HG03442 (cell line): ENCODE measurements around the gene P2RY6.
A peak's percentile ranks its signal among the peaks of the same experiment; 100 is the strongest.

ENCODE experiments used
- ATAC-seq: cut with Tn5 transposase; IDR thresholded peaks from one replicate; pipeline ENCODE4 v1.9.1; 2021; ENCODE audit warnings: mild to moderate bottlenecking, moderate library complexity; ENCODE audit not compliant: unreplicated experiment

Gene P2RY6

DNA sequence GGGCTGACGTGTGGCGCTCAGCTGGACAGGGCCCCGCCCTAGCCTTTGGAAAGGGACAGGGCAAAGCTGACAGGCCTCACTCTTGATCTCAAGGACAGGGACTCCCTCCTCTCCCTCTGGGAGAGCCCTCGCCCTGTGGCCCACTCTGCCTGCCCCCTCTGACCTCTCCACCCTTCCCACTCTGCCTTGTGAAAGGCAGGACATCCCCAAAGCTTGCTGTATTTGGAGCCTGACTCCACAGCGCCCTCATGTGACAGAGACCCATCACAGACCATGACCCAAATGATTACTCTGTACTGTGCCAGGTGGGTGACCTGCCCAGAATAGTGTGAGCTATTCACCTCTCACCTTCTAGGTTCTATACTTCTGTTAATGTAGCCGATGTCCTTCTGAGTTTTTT lies 35.3 kb upstream of the P2RY6 start:
- ATAC-seq, result no peak

DNA sequence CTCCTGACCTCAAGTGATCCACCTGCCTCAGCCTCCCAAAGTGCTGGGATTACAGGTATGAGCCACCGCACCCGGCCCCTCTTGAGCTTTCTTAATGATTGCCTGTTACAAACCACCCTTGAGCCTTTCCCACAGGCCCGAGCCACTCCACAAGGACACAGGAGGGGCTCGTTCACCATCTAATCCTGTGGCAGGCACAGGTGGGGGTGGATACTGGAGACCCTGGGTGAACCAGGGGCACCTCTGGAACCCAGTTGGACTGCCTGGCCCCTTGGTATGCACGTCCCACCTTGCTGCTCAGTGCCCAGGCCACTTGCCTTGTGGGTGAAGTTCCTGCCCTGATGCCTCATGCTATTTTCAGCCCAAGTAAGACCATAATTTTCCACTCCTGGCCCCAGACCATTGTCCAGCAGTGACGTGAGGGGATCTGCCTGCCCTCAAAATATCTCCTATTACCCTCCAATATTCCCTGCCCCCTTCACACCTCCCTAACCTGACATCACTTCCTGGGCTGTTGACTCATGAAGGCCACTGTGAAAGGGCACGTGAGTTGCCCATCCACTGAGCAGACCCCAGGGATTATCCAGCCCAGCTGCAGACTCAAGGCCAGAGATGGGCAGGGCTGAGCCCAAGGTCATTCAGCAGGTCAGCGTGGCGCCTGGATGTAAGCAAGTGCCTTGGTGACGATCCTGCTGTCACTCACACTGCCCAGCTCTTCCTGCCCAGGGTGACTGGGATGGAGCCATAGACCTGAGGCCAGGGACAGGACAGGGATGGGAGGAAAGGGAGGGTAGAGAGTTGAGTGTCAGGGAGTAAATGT lies 34.5 kb upstream of the P2RY6 start:
- no peak for ATAC-seq

DNA sequence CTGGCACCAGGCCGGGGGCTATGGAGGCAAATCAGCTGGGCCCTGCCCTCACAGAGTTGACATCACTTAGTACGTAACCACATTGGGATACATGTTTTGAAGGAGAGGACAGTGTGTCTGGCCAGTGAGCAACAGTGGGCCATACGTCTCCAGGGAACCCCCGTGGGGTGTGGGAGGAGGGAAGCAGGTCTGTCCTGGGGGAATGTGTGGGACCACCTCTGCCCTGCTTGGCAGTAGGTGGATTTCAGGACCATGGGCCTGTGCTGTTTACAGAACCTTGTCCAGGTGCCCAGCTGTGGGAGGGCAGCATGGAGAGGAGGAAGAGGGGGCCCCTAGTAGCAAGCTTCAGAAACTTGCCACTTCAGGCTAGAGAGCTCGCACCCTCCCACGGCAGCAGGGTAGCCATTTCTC lies 33.0 kb upstream of the P2RY6 start:
- ATAC-seq, result no peak

DNA sequence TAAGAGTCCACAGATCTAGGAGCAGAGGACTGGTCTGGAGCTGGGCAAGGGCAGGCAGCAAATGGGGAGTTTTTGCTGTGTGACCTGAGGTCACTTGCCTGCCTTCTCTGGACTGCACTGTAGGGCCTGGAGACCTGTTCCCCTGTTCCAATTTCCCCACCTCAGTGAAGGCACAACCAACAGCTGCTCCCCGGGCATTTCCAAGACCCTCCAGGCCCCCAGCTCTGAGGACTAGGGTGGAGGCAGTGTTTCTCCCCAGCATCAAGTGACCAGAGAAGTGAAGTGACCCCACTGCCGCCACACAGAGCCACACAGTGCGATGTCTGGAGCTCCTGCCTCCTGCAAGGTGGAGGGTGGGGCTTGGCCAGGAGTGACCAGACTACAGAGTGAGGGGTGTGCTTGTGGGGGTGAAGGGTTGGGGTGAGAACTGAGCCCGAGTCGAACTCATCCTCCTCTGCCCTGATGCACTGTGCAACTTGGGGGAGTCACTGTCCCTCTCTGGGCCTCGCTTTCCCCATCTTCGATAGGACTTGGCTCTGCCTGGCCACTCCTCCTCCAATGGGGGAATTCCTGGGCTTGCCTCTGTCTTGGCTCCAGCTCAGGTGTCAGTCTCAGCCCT lies 32.5 kb upstream of the P2RY6 start:
- no peak for ATAC-seq

DNA sequence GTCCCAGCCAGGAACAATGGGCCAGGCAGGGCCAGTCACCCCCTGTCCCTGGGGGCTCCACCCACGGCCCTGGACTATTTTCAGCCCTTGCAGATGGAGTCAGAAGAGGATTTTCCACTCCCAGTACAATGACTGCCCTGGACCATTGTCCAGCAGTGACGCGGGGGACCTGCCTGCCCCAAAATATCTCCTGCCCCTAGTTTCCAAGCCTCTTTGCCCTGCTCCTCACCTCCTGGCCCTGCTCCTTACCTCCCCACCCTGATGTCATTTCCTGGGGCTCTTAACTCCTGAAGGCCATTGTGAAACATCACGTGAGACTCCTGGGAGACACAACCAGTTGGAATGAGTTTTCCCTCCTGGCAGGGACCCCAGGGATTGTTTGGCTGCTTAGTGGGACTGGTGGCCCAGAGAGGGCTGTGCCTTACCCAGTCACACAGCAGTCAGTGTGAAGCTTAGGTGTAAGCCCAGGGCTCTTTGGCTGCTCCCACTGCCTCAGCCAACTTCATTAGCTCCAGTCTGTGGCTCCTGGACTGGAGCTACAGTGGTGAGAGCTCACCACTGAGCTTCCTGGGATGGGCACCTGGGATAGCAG lies 31.9 kb upstream of the P2RY6 start:
- ATAC-seq, result no peak

DNA sequence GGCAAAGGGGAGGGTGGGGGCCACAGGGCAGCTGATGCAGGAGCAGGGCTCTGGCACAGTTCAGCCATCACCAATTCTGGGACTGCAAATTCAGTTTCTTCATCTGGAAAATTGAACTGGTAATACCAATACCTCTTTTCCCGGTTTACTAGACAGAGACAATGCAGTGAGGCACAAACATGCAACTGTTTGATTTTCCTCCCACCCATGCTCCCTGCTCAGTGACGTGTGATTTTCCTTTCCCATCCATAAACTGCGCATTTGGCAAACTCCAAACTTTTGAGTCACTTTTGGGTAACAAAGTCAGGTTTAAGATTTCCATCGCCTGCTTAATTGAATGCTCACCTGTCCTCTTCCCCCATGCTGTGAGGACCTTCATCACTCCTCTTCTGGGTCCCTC lies 30.8 kb upstream of the P2RY6 start:
- ATAC-seq, result no peak

DNA sequence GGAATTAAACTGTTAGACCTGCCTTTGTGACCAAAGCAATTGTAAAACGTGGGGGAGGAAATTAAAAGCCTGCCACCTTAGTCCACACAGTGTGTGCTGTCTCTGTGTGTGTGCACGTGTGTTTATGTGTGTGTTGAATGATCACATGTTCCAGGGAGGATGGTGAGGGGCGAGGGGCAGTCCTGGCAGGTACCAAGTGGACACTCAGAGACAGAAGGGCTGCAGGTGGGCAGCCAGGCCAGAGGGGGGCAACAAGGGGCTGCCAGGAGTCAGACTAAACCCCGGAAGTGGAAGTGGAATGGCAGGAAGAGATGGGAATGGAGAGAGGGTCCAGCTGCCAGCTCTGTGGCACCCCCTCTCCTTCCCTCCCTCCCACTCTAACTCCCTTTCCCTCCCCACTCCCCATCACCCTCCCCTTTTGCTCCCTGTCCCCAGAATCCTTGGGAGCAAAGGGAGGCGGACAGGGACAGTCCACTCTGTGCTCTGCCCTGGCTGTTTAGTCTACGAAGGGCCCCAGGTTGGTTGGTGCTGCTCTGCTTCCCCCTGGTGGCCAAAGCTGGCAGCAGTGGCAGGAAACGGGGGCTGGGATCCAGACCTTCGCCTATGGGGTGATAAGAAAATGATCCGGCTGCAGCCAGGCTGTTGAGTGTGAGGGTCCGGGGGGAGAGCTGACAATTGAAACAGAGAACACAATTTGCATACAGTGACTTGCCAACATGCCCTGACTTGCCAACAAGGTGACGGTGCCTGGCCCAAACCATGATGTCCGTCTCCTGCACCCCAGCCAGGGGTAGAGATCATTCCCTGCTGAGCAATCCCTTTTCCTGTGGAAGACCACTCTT lies 29.7 kb upstream of the P2RY6 start:
- ATAC-seq, result peak; percentile 50

DNA sequence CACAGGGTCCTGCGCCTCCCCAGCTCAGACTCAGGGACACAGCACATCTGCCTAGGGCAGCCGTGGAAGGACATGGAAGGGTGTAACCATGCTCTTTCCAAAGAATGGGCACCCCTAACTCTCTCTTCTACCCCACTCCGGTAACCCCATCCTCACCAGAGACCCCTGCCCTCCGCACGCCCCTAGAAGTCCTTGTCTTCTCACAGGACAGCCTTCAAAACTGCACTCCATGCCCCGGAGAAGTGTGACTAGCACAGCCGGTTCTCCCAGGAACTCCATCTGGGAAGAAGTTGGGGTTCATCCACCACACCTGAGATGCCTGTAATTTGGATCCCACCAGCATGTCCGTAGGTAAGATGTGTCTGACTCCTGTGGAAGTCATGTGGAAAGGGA lies 29.0 kb upstream of the P2RY6 start:
- no peak for ATAC-seq

DNA sequence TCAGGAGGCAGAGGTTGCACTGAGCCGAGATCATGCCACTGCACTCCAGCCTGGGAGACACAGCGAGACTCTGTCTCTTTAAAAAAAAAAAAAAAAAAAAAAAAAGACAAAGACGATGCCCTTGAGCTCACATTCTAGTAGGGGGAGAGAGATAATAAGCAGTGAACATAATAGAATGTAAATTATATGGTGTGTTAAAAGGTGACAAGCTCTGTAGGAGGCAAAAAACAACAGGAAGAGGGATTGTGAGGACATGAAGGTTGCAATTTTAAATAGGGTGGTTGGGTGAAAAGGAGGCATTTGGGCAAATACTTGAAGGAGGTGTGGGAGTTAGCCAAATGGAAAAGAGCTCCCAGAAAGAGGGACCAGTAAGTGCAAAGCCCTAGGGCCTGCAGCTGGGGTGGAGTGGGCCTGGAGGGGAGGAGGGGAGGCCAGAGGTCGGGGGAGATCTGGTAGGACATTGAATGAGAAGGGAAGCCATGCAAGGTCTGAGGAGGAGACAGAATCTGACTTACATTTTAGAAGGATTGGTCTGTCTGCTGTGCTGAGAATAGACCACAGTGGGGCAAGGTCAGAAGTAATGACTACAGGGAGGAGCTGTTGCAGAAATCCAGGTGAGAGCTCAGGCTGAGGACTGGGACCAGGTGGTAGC lies 27.4 kb upstream of the P2RY6 start:
- no peak for ATAC-seq

DNA sequence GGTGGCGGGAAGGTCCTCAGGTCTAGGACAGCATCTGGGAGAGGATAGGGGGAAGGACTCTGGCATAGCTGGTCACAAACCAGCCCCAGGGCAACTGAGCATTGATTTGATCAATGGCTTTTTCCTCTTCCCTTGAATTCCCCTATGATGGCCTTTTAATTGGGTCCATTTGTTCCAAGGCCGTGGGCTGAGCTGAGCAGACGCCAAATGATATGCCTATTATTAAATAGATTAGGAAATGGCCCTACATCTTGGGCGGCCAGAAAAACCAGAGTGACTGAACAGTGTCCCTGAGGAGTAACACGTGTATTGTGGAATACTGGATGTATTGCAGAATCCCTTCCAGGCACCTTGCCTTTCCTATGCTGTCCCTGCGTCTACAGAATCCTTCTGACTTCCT lies 26.7 kb upstream of the P2RY6 start:
- no peak for ATAC-seq

DNA sequence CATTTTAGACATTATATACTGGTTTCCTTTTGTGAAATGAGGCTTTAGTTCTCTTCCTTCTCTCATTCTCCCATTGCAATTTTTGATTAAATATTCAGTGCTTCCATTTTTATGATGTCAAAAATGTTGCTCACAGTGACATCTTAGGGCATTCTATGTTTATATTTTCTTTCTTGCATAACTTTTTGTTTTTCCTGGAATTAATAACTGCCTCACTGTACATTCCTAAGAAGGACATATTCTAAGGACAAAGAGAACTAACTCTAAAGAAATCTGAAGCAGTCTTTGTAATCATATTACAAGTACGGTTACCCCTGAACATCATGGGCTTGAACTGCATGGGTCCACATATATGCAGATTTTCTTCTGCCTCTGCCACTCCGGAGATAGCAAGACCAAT lies 25.8 kb upstream of the P2RY6 start:
- ATAC-seq, result no peak

DNA sequence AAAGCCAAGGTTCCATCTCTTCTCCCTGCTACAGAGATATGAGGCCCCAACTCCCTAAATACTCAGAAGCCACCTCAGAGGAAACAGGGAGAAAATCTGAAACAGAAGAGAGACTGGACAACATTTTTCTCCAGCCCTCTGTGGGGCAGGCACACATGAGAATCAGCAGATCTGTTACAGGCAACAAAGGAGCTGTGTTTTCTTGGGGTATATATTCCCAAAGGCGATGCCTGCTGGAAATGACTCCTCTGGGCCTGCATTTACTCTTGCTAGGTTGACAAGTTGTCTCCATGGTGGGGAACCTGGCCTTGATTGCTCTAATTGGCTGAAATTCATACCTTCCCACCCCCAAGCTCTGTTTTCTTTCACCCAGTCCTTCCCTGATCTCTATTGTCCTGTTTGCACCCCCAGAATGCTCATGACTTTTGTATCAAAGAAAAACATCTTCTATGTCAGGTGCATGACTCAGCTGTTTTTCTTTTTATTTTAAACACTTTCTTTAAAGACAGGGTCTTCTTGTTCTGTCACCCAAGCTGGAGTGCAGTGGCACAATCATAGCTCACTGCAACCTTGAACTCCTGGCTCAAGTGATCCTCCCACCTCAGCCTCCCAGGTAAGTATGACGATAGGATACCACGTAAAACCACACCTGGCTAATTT lies 23.5 kb upstream of the P2RY6 start:
- ATAC-seq, result no peak

DNA sequence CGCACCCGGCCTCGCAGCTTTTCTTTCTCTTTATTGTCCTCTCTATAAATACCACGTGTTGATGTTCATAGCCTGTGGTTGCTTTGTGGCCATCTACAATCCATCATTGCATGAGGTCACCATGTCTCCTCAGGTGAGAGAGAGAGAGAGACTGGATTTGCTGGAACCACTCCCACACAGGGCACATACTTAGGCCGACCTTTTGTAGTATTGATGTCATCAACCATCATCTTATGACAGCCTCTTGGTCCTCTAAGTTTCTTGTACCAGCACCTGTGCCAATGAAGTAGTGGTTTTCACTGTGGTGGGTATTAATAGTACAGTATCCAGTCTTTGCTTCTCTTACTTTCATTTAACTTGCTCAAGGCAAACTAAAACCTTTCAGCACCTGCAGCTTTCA lies 22.8 kb upstream of the P2RY6 start:
- no peak for ATAC-seq

DNA sequence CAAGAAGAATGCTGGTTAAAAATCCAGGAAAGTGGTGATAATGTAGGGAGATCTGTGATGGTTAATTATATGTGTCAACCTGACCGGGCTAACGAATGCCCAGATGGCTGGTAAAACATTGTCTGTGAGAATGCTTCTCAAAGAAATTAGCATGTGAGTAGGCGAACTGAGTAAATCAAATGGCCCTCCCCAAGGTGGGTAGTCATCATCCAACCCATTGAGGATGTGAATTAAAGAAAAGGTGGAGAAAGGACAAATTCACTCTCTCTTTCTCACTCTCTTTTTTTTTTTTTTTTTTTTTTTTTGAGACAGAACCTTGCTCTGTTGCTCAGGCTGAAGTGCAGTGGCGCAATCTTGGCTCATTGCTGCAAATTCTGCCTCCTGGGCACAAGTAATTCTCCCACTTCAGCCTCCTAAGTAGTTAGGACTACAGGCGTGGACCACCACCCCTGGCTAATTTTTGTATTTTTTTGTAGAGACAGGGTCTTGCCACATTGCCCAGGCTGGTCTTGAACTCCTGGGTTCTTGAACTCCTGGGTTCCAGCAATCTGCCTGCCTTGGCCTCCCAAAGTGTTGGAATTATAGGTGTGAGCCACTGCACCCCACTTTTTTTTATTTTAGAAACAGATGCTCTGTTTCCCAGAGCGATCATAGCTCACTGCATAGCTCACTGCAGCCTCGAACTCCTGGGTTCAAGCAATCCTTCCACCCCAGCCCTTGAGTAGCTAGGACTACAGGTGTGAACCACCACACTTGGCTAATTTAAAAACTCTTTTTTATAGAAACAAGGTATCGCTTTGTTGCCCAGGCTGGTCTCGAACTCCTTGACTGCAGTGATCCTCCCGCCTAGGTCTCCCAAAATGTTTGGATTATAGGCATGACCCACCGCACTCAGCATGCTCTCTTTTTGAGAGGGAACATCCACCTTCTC lies 22.0 kb upstream of the P2RY6 start:
- no peak for ATAC-seq

DNA sequence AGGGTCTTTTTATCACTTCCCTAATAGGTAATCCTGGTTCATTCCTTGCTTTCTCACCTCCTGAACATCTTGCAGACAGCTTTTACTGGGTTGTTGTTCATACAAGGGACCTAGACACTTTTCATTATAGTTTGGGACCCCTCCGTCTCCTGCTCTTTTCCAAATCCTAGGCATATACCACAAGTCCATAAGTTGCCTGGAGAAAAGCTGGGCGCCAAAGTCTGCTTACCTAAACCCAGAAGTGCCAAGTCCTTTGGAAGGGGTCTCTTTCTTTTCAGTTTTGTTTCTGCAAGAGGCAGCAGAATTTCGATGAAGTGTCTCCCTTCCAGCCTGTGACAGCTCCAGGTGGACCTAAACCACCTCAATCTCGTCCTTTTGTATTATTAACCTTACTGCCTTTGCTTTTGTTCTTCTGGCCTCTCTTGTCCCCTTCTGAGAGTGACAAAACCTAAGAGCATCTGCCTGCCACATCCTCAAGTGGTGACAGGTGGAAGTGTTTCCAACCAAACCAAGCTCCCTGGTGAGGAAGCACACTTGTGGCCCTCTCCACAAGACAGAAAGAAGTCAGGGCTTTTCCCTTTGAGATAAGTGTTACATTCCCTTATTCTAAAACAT lies 19.5 kb upstream of the P2RY6 start:
- no peak for ATAC-seq

DNA sequence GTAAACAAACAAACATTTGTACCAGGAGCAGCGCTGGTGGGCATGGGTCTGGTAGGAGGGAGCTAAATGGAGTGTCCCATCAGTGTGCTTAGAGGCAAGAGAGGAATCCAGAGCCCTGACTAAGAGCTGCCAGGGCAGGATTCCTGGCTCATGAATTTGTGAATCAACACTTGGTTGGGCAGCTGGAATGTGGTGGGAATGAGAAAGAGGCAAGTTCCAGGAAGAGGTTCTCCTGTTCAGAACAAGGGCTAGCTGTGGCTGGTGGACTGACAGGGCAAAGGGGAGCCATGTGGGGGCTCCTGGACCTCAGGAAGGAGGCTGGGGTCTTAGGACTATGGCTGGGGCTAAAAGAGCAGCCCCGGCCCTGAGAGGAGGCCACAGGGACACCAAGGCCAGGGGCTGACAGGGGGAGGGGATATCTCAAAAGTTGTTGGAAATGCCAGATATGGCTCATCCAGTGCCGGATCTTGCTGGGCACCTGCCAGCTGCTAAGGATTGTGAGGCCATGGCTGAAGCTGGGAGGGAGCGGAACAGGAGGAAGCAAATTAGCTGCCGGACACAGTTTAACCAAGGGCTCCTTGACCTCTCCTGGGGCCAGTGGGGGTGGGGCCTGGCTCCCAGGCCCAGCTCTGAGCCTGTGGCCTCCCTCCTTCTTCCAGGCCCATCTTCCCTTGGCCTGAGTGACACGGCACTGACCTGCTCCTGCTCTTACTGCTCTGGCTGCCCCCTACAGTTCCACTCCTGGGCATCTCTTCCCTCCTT lies 14.6 kb upstream of the P2RY6 start:
- ATAC-seq, result no peak

DNA sequence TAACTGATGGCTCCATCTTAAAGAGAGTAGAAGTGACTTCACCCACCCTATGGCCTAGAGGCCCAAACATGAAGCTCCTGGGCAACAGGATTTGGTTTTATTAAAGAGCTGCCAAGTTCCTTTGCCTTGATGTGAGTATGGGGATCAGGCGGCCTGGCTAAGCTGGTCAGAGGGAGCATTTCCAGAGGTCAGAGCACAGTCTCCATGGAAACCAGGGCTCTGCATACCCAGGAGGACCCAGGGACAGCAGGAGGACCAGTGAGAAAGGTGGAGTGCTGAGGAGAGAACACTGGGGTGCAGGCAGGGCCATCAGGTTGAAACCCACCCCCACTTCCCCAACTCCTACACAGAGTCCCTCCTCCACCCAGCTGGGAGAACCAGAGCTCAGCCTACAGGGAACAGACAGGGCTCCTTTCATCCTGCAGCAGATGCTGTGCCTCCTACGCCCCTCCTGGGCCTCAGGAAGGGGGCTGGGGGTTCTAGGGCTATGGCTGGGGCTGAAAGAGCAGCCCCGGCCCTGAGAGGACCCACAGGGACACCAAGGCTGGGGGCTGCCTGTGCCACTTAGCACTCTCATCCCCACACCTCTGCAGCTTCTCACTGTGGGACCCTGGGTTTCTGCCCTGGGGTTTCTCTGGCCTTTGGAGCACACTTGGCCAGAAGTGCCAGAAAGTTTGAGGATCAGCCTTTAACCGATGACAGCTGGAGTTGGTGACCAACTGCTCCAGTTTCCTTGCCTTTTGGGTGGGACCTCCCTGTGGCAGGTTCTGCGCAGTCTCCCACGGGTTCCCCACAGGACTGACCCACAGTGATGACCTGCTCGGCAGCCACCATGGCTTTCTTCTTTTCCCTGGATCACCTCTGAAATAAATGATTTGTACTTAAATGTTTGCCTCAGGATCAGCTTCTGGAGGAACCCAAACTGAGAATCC lies 13.8 kb upstream of the P2RY6 start:
- no peak for ATAC-seq
